C4-2B (cell line): ENCODE measurements around the gene COQ3.
"Not testable (repeated sequence)": the region's sequence is repeated elsewhere in the genome, so short reads cannot be mapped to it uniquely, and the experiment has no call there.

ENCODE experiments used
- H3K27ac ChIP-seq: fragments of 450-650 bp; 2 replicates; pipeline ENCODE4 v1.5.1; 2017
- CTCF ChIP-seq: fragments of 450-650 bp; conservative IDR thresholded peaks from 2 replicates; pipeline ENCODE4 v1.5.1; 2017; ENCODE audit warnings: mild to moderate bottlenecking
- ZFX ChIP-seq: fragments of 450-650 bp; IDR thresholded peaks from 2 replicates; pipeline ENCODE4 v1.6.1; 2017

COQ3 gene

GRCh38 chr6:99347804-99348203 lies 46.2 kb downstream of the COQ3 start:
- TF ChIP-seq CTCF, result no peak
- TF ChIP-seq ZFX, result no peak
- H3K27ac ChIP-seq, result no peak overlapping the region

GRCh38 chr6:99346595-99346994 lies 47.4 kb downstream of the COQ3 start:
- TF ChIP-seq CTCF, result no peak
- TF ChIP-seq ZFX, result no peak

GRCh38 chr6:99345164-99345563 lies 48.8 kb downstream of the COQ3 start:
- TF ChIP-seq CTCF (no peak), ZFX (no peak)

More at GRCh38 chr6:99346595-99346994, 47.4 kb downstream of the COQ3 start:
- no peak overlapping the region for H3K27ac ChIP-seq

GRCh38 chr6:99344289-99344688 lies 49.7 kb downstream of the COQ3 start:
- TF ChIP-seq ZFX (no peak), CTCF (no peak)
- no peak overlapping the region for H3K27ac ChIP-seq

More at GRCh38 chr6:99345164-99345563, 48.8 kb downstream of the COQ3 start:
- no peak overlapping the region for H3K27ac ChIP-seq

- H3K27ac ChIP-seq, result no peak overlapping the region
- TF ChIP-seq CTCF (no peak), ZFX (no peak)
Observed at GRCh38 chr6:99341862-99342455, 52.0 kb downstream of the COQ3 start.

GRCh38 chr6:99338188-99338587 lies 55.8 kb downstream of the COQ3 start:
- H3K27ac ChIP-seq, result no peak overlapping the region
- TF ChIP-seq CTCF (no peak), ZFX (no peak)

GRCh38 chr6:99335298-99335697 lies 58.7 kb downstream of the COQ3 start:
- H3K27ac ChIP-seq, result not testable (repeated sequence)

- no peak overlapping the region for H3K27ac ChIP-seq
- TF ChIP-seq ZFX (no peak), CTCF (peak; percentile 70)
Observed at GRCh38 chr6:99334526-99335127, 59.4 kb downstream of the COQ3 start.
